ENCODE data around the gene PDZK1IP1.
"Not testable (repeated sequence)": the region's sequence is repeated elsewhere in the genome, so short reads cannot be mapped to it uniquely, and the experiment has no call there.

The PDZK1IP1 gene

GRCh38 chr1:47209725-47210325 lies 20.0 kb upstream of the PDZK1IP1 start:
- H3K79me2 ChIP-seq = no peaks in the 10 kb centered on the region
- no peak overlapping the region for H2AFZ ChIP-seq
- no peaks in the 10 kb centered on the region for H3K27me3 ChIP-seq (ENCODE audit: control insufficient read depth, insufficient read depth, low read length)
- no peak overlapping the region for H3K9ac ChIP-seq
- no peak overlapping the region for H3K27ac ChIP-seq
- H3K4me2 ChIP-seq (ENCODE audit: low read length) = no peak overlapping the region
- no peak overlapping the region for H3K4me3 ChIP-seq (ENCODE audit: low read depth, low read length)
- TF ChIP-seq, protein P1, sequence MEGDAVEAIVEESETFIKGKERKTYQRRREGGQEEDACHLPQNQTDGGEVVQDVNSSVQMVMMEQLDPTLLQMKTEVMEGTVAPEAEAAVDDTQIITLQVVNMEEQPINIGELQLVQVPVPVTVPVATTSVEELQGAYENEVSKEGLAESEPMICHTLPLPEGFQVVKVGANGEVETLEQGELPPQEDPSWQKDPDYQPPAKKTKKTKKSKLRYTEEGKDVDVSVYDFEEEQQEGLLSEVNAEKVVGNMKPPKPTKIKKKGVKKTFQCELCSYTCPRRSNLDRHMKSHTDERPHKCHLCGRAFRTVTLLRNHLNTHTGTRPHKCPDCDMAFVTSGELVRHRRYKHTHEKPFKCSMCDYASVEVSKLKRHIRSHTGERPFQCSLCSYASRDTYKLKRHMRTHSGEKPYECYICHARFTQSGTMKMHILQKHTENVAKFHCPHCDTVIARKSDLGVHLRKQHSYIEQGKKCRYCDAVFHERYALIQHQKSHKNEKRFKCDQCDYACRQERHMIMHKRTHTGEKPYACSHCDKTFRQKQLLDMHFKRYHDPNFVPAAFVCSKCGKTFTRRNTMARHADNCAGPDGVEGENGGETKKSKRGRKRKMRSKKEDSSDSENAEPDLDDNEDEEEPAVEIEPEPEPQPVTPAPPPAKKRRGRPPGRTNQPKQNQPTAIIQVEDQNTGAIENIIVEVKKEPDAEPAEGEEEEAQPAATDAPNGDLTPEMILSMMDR (IDR thresholded peaks at IDR 0.05) = no peak
- H3K4me1 ChIP-seq = no peaks in the 10 kb centered on the region
- H3K9me3 ChIP-seq (ENCODE audit: control insufficient read depth, low read length) = no peaks in the 10 kb centered on the region
- H3K36me3 ChIP-seq (ENCODE audit: control insufficient read depth, insufficient read depth, low read length) = no peaks in the 10 kb centered on the region

DNA sequence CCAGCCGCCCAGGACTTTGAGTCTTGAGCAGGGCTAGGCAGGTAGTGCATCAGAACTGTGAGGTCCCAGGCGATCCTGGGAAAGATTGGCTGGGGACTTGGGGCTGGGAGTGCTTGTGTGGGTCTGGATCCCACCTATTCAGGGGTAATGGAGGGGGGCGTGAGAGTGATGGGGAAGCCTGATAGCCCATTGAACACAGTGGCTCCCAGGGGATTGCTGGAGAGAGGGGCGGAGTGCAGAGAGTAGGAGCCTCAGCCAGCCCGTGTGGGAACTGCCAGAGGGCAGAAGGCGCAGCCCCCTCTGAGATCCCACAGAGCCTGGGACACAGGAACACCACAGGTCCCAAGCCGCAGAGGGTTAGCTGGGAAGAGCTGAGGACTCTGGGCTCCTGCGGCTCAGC lies 19.3 kb upstream of the PDZK1IP1 start:
- H3K9ac ChIP-seq = no peak overlapping the region
- H3K4me3 ChIP-seq (ENCODE audit: low read depth, low read length) = no peak overlapping the region
- no peak overlapping the region for H3K4me2 ChIP-seq (ENCODE audit: low read length)
- TF ChIP-seq, protein P1 (IDR thresholded peaks at IDR 0.05) = no peak
- no peaks in the 10 kb centered on the region for H3K79me2 ChIP-seq
- no peaks in the 10 kb centered on the region for H3K9me3 ChIP-seq (ENCODE audit: control insufficient read depth, low read length)
- no peaks in the 10 kb centered on the region for H3K36me3 ChIP-seq (ENCODE audit: control insufficient read depth, insufficient read depth, low read length)
- no peaks in the 10 kb centered on the region for H3K27me3 ChIP-seq (ENCODE audit: control insufficient read depth, insufficient read depth, low read length)
- H3K27ac ChIP-seq = no peak overlapping the region
- no peaks in the 10 kb centered on the region for H3K4me1 ChIP-seq
- H2AFZ ChIP-seq = no peak overlapping the region

DNA sequence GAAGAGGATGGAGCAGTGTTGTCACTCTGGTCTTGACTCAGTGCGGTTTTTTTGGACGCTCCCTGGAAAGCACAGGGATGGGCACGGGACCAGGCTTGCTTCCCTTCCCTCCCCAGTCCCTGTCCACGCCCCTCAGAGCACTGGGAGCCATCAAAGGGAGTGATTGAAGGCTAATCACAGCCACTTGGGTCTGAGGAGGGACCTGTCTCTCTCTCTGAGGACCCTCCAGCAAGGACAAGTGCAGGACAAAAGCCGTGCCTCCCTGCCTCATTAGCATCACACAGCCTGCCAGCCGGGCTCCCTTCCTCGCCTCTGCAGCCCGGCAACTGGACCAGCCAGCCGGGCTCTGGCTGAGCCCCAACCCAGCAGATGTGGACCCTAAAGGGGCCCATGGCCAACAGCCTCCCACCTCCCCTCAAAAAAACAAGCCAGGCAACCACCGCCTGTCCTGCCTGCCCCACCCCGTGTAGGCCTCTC lies 18.6 kb upstream of the PDZK1IP1 start:
- no peak overlapping the region for H3K4me2 ChIP-seq (ENCODE audit: low read length)
- H3K9ac ChIP-seq = no peak overlapping the region
- H3K79me2 ChIP-seq = no peaks in the 10 kb centered on the region
- no peaks in the 10 kb centered on the region for H3K4me1 ChIP-seq
- H3K27ac ChIP-seq = no peak overlapping the region
- H3K36me3 ChIP-seq (ENCODE audit: control insufficient read depth, insufficient read depth, low read length) = no peaks in the 10 kb centered on the region
- H3K27me3 ChIP-seq (ENCODE audit: control insufficient read depth, insufficient read depth, low read length) = no peaks in the 10 kb centered on the region
- no peak overlapping the region for H3K4me3 ChIP-seq (ENCODE audit: low read depth, low read length)
- no peak overlapping the region for H2AFZ ChIP-seq
- TF ChIP-seq, protein P1 (IDR thresholded peaks at IDR 0.05) = no peak
- H3K9me3 ChIP-seq (ENCODE audit: control insufficient read depth, low read length) = no peaks in the 10 kb centered on the region

DNA sequence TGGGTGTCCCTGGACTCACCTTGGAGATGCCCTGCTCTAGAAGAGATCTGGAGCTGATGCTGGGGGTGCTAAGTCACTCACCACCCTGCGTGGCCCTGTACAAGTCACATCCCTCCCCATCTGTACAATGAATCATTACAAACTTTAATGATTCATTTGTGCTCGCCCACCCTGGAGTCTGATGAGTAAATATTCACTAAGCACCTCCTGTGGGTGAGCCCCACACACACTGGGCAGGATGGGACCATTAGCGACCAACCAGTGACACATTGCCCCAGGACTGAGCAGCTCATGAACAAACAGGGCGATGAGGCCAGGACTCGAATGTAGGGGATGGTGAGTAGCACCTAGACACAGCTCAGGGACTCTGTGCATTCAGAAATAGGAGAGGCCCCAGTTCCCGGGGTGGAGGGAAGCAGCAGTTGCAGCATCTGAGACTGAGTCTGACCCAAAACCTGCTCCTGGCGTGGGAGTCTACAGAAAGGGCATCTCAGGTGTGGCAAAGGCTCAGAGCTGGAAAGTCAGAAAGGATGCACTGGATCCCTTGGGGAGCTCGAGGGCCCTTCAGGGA lies 18.1 kb upstream of the PDZK1IP1 start:
- H3K9ac ChIP-seq = no peak overlapping the region
- no peaks in the 10 kb centered on the region for H3K4me1 ChIP-seq
- H3K36me3 ChIP-seq (ENCODE audit: control insufficient read depth, insufficient read depth, low read length) = no peaks in the 10 kb centered on the region
- H3K79me2 ChIP-seq = no peaks in the 10 kb centered on the region
- TF ChIP-seq, protein P1 (IDR thresholded peaks at IDR 0.05) = no peak
- H3K9me3 ChIP-seq (ENCODE audit: control insufficient read depth, low read length) = no peaks in the 10 kb centered on the region
- H3K4me2 ChIP-seq (ENCODE audit: low read length) = no peak overlapping the region
- no peak overlapping the region for H2AFZ ChIP-seq
- no peak overlapping the region for H3K27ac ChIP-seq
- H3K27me3 ChIP-seq (ENCODE audit: control insufficient read depth, insufficient read depth, low read length) = no peaks in the 10 kb centered on the region
- no peak overlapping the region for H3K4me3 ChIP-seq (ENCODE audit: low read depth, low read length)

- TF ChIP-seq, protein P1 (IDR thresholded peaks at IDR 0.05) = no peak
- Histone ChIP-seq H3K27me3 (ENCODE audit: control insufficient read depth, insufficient read depth, low read length) (no peaks in the 10 kb centered on the region), H3K9ac (no peak overlapping the region), H3K27ac (no peak overlapping the region), H3K36me3 (ENCODE audit: control insufficient read depth, insufficient read depth, low read length) (no peaks in the 10 kb centered on the region), H3K9me3 (ENCODE audit: control insufficient read depth, low read length) (no peaks in the 10 kb centered on the region), H3K4me3 (ENCODE audit: low read depth, low read length) (no peak overlapping the region), H3K4me2 (ENCODE audit: low read length) (no peak overlapping the region), H3K4me1 (no peaks in the 10 kb centered on the region), H3K79me2 (no peaks in the 10 kb centered on the region), H2AFZ (no peak overlapping the region)
These were observed 16.1 kb upstream of the PDZK1IP1 start for GRCh38 chr1:47205918-47206317.

DNA sequence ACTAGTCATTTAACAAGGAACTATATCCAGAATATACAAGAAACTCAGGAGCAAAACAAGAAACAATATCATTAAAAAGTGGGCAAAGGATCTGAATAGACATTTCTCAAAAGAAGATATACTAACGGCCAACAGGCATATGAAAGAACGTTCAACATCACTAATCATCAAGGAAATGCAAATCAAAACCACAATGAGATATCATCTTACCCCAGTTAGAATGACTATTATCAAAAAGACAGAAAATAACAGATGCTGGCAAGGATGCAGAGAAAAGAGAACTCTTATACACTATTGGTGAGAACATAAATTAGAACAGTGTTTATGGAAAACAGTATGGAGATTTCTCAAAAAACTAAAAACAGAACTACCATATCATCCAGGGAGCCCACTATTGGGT lies 13.7 kb upstream of the PDZK1IP1 start:
- H3K27me3 ChIP-seq (ENCODE audit: control insufficient read depth, insufficient read depth, low read length); H3K36me3 ChIP-seq (ENCODE audit: control insufficient read depth, insufficient read depth, low read length): not testable (repeated sequence)

More for the DNA sequence above, 13.7 kb upstream of the PDZK1IP1 start:
- H3K9ac ChIP-seq; H3K4me2 ChIP-seq (ENCODE audit: low read length); H3K27ac ChIP-seq; H2AFZ ChIP-seq; H3K4me1 ChIP-seq; H3K79me2 ChIP-seq; H3K4me3 ChIP-seq (ENCODE audit: low read depth, low read length); H3K9me3 ChIP-seq (ENCODE audit: control insufficient read depth, low read length): not testable (repeated sequence)
